Subcutaneous adipose tissue (tissue), 4 donors: ENCODE measurements around the gene MCM3. TPM values are rescaled to one million over a fixed set of nuclear protein-coding genes. Genes with fewer than 3 reads are reported as not detected.

Experiments
- total RNA-seq, 4 donors: library from RNA; depleted of rRNA; stranded (reverse); fragments of >200 nt; gene quantifications; one replicate each; pipeline ENCODE4 v1.1.0, GENCODE V29; 2016
- TF ChIP-seq, protein P1 (sequence below): fragments of 450-650 bp; IDR thresholded peaks from one replicate; pipeline ENCODE4 v1.5.1; 2016; ENCODE audit warnings: low read depth, mild to moderate bottlenecking, control low read depth, antibody characterized with exemption, moderate library complexity

The MCM3 gene
- total RNA-seq, 4 donors from 2014 or later, result 22.9 to 30.9 (median 27.6) TPM

DNA sequence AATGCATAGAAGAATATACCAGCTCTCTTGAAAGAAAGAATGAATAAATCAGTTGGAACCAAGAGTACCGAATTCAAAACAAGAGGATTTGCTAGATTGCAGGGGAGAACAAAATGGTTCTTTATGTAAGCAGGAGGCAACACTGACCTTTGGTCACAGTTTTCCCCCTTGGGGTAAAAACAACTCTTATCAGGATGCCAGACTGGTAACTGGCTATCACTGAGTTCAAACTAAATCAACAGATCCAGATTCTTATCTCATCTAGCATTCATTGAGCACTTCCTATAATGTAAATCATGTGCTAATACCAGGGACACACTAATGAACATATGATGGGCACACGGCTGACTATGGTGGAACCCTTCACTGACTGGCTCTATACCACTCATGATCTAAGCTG lies 35.5 kb downstream of the MCM3 start:
- TF ChIP-seq, protein P1, sequence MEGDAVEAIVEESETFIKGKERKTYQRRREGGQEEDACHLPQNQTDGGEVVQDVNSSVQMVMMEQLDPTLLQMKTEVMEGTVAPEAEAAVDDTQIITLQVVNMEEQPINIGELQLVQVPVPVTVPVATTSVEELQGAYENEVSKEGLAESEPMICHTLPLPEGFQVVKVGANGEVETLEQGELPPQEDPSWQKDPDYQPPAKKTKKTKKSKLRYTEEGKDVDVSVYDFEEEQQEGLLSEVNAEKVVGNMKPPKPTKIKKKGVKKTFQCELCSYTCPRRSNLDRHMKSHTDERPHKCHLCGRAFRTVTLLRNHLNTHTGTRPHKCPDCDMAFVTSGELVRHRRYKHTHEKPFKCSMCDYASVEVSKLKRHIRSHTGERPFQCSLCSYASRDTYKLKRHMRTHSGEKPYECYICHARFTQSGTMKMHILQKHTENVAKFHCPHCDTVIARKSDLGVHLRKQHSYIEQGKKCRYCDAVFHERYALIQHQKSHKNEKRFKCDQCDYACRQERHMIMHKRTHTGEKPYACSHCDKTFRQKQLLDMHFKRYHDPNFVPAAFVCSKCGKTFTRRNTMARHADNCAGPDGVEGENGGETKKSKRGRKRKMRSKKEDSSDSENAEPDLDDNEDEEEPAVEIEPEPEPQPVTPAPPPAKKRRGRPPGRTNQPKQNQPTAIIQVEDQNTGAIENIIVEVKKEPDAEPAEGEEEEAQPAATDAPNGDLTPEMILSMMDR, result no peak

DNA sequence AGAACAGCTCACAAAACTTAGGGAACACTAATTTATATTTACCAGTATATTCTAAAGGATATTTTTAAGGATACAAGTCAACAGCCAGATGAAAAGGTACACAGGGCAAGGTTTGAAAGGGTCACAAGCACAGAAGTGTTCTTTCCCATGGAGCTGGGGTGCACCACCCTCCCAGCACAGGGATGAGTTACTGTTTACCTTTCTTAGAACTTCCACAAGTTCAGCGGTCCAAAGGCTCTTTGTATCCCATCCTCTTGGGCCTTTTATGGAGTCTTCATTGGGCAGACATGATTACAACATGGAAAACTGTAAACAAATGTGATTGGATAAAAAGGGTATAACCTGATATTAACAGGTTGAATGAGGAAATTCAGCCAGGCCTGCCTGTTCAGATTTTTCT lies 39.1 kb downstream of the MCM3 start:
- TF ChIP-seq, protein P1, result no peak

DNA sequence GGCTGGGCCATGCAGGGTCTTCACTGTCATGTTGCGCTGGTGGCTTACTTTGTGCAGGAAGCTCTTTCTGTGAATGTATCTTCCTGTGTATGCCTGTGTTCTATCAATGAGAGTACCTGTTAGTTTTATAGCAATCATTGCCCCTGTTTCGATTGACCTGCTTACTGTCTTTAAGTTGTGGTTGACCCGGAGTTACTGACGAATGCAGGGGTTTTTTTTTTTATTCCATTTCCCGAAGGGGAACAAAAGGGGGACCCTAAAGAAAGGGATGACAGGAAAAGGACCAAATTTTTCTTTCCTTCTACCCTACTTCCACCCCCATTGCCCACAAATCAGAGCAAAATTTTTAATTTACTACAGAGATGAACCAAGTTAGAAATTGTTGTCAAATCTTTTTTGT lies 40.1 kb downstream of the MCM3 start, which contains the start of gene IL17F:
Gene IL17F (minus strand): TSS at position 101 of the 400 bp plus-strand sequence. CDS start 71 bp downstream, at position 30.
- TF ChIP-seq, protein P1, result no peak

GRCh38 chr6:52243282-52243893 lies 41.2 kb downstream of the MCM3 start:
- TF ChIP-seq, protein P1, result no peak

- TF ChIP-seq, protein P1, result no peak
These were observed 42.7 kb downstream of the MCM3 start for GRCh38 chr6:52241819-52242218.

DNA sequence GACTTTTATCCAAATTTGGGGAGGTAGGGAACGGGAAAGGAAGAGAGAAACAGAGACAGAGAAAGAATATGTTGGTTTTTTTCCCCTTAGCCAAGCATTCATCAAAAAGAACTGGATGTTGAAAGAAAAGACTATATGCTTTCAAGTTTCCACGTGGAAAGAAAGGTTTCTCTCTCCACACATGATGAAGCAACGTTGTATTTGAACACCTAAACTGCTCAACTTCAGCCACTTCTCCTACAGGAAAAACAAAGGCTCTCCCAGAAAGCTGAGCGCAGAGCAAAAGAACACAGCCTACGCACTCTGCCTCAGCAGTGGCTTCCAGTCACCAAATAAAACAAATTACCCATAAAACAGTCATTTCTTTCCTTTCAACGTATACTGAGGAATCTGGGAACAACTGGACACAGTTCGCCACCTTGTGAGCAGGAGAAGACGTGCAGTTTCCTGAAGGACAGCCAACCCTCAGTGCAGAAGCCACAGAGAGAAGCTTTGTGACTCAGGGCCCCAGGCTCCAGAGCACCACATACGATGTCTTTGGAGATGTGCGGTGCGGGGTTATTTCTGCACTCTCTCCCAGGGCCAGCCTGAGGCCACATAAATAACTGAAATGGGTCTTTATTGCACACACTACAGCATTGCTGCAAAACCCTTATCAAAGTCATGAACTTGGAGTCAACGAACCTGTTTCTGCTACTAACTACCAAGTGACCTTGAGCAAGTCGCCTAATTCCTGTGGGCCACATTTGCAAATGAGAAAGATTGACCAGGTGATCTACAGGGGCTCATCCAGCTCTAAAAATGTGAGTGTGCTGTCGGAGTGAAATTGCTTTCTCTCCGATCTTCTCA lies 50.3 kb downstream of the MCM3 start:
- TF ChIP-seq, protein P1, result no peak

GRCh38 chr6:52233005-52233404 lies 51.5 kb downstream of the MCM3 start:
- TF ChIP-seq, protein P1, result no peak
